SJCRH30 (cell line): ENCODE results near the gene LTB4R2. TPM values are rescaled to one million over a fixed set of nuclear protein-coding genes. Genes with fewer than 3 reads are reported as not detected.
"Not testable (repeated sequence)": the region's sequence is repeated elsewhere in the genome, so short reads cannot be mapped to it uniquely, and the experiment has no call there.

ENCODE experiments used
- DNase-seq, 2 experiments: peaks; one replicate each; pipeline ENCODE4 v3.0.0-alpha.2; 2015 to 2020
- H3K27ac ChIP-seq: fragments of 250-450 bp; sonication (Bioruptor Pico); 2 replicates; pipeline ENCODE4 v1.5.1; 2020; ENCODE audit warnings: mild to moderate bottlenecking, moderate library complexity
- H3K27me3 ChIP-seq: fragments of 250-450 bp; sonication (Bioruptor Pico); 2 replicates; pipeline ENCODE4 v1.5.1; 2020; ENCODE audit warnings: mild to moderate bottlenecking, moderate library complexity
- H3K36me3 ChIP-seq: fragments of 250-450 bp; sonication (Bioruptor Pico); 2 replicates; pipeline ENCODE4 v1.5.1; 2020; ENCODE audit warnings: mild to moderate bottlenecking, moderate library complexity
- H3K4me1 ChIP-seq: fragments of 250-450 bp; sonication (Bioruptor Pico); 2 replicates; pipeline ENCODE4 v1.5.1; 2020; ENCODE audit warnings: mild to moderate bottlenecking, moderate library complexity
- H3K4me3 ChIP-seq: fragments of 250-450 bp; sonication (Bioruptor Pico); 2 replicates; pipeline ENCODE4 v1.5.1; 2020; ENCODE audit warnings: mild to moderate bottlenecking, moderate library complexity
- H3K9me3 ChIP-seq: fragments of 250-450 bp; sonication (Bioruptor Pico); replicated peaks from 2 replicates; pipeline ENCODE4 v1.5.1; 2020; ENCODE audit warnings: mild to moderate bottlenecking, moderate library complexity
- total RNA-seq: library from RNA; depleted of rRNA; stranded (reverse); fragments of >200 nt; shearing (Covaris generic); gene quantifications from 2 replicates; pipeline ENCODE4 v1.2.3, GENCODE V29; 2014; rRNA removed

LTB4R2 gene
- total RNA-seq, 1 experiment from 2014 or later, result 5.3 TPM

- no peak overlapping the region for H3K27ac ChIP-seq
- H3K27me3 ChIP-seq, result peaks cover 21% of the 10 kb centered on the region; the same call in 1 of the 2 replicates
- no peaks in the 10 kb centered on the region for H3K36me3 ChIP-seq
- no peaks in the 10 kb centered on the region for H3K4me1 ChIP-seq
- no peaks in the 10 kb centered on the region for H3K9me3 ChIP-seq
- H3K4me3 ChIP-seq, result no peak overlapping the region
- DNase-seq, result no peak
Observed at GRCh38 chr14:24348186-24348585, 38.2 kb downstream of the LTB4R2 start.

DNA sequence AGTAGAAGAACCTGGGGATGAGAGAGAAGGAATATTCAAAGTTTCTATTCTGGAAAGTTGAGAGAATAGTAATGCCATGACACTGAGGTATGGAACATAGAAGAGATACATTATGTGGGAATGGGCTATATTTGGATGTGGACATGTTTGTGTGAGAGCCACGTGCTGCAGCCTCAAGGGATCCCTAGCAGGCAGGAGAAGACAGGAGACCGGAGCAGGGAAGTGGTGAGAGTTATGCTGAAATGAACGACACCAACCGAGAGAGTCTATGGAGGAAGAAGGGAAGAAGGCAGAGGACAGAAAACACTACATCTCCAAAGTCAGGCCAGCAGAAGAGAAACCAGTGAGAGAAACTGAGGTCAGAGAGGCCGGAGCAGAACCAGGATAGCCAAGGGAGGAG is 39.8 kb downstream of the LTB4R2 start:
- no peak for DNase-seq
- Histone ChIP-seq H3K9me3 (no peaks in the 10 kb centered on the region), H3K36me3 (no peaks in the 10 kb centered on the region), H3K4me1 (no peaks in the 10 kb centered on the region), H3K27ac (no peak overlapping the region), H3K27me3 (peaks cover 21% of the 10 kb centered on the region; the same call in 1 of the 2 replicates), H3K4me3 (no peak overlapping the region)

- H3K27ac ChIP-seq, result no peak overlapping the region
- no peaks in the 10 kb centered on the region for H3K9me3 ChIP-seq
- no peak for DNase-seq
- no peak overlapping the region for H3K4me3 ChIP-seq
- H3K36me3 ChIP-seq, result no peaks in the 10 kb centered on the region
- H3K27me3 ChIP-seq, result peaks cover 21% of the 10 kb centered on the region; the same call in 1 of the 2 replicates
- H3K4me1 ChIP-seq, result no peaks in the 10 kb centered on the region
Observed at GRCh38 chr14:24351517-24351916, 41.6 kb downstream of the LTB4R2 start.

- no peaks in the 10 kb centered on the region for H3K4me1 ChIP-seq
- H3K9me3 ChIP-seq, result no peaks in the 10 kb centered on the region
- no peaks in the 10 kb centered on the region for H3K36me3 ChIP-seq
- H3K4me3 ChIP-seq, result no peak overlapping the region
- H3K27ac ChIP-seq, result no peak overlapping the region
- DNase-seq, result no peak
- peaks cover 22% of the 10 kb centered on the region; the same call in 1 of the 2 replicates for H3K27me3 ChIP-seq
Observed at GRCh38 chr14:24353559-24354481, 43.9 kb downstream of the LTB4R2 start.

DNA sequence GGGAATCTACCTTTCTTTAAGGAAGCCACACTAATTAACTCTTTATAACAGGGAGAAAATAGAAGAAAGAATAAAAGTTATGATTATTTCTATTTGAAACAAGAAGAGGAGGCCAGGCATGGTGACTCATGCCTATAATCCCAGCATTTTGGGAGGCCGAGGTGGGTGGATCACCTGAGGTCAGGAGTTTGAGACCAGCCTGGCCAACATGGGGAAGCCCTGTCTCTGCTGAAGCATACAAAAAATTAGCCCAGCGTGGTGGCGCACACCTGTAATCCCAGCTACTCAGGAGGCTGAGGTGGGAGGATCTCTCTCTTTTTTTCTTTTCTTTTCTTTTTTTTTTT is 44.5 kb downstream of the LTB4R2 start:
- not testable (repeated sequence) for H3K36me3 ChIP-seq, H3K27ac ChIP-seq, H3K4me3 ChIP-seq, H3K4me1 ChIP-seq, DNase-seq, H3K9me3 ChIP-seq
- H3K27me3 ChIP-seq, result peaks cover 24% of the 10 kb centered on the region; the same call in 1 of the 2 replicates

- H3K4me1 ChIP-seq, result no peaks in the 10 kb centered on the region
- DNase-seq, result no peak
- H3K27me3 ChIP-seq, result peaks cover 25% of the 10 kb centered on the region; the same call in 1 of the 2 replicates
- H3K27ac ChIP-seq, result no peak overlapping the region
- H3K4me3 ChIP-seq, result no peak overlapping the region
- no peaks in the 10 kb centered on the region for H3K9me3 ChIP-seq
- no peaks in the 10 kb centered on the region for H3K36me3 ChIP-seq
Observed at GRCh38 chr14:24355009-24355408, 45.1 kb downstream of the LTB4R2 start.

DNA sequence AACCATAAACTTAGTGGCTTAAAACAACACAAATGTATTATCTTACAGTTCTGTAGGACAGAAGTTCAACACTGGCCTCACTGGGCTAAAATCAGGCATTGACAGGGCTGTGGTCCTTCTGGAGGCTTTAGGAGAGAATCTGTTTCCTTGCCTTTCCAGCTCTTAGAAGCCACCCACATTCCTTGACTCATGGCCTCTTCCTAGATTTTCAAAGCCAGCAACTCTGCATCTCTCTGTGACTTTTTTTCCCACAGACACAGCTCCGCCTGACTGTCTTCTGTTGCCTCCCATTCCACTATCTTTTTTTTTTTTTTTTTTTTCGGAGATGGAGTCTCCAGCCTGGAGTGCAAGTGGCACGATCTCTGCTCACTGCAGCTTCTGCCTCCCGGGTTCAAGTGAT is 46.3 kb downstream of the LTB4R2 start:
- no peaks in the 10 kb centered on the region for H3K4me1 ChIP-seq

DNA sequence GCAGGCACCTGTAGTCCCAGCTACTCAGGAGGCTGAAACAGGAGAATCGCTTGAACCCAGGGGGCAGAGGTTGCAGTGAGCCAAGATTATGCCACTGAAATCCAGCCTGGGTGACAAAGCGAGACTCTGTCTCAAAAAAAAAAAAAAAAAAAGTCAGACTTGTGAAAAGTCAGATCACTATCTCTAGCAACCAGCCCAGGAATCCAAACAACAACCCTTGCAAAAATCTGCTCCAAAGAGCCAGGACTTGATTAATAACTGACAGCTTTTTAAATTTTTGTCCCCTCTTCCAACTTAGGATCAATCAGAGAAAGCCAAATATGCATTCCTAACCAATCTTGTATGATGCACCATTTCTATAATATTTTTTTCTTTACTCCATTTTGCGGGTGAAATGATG is 50.3 kb downstream of the LTB4R2 start:
- no peak for DNase-seq
- H3K27ac ChIP-seq, result no peak overlapping the region
- 0 out of 2 replicates have a peak, but pooled peaks cover 11% of the 10 kb centered on the region for H3K27me3 ChIP-seq
- H3K36me3 ChIP-seq, result no peaks in the 10 kb centered on the region
- H3K4me3 ChIP-seq, result no peak overlapping the region
- no peaks in the 10 kb centered on the region for H3K9me3 ChIP-seq
- no peaks in the 10 kb centered on the region for H3K4me1 ChIP-seq

More for the DNA sequence above, 46.3 kb downstream of the LTB4R2 start:
- Histone ChIP-seq H3K27ac (no peak overlapping the region), H3K4me3 (no peak overlapping the region), H3K9me3 (no peaks in the 10 kb centered on the region), H3K27me3 (0 out of 2 replicates have a peak, but pooled peaks cover 17% of the 10 kb centered on the region), H3K36me3 (no peaks in the 10 kb centered on the region)
- DNase-seq, result no peak

DNA sequence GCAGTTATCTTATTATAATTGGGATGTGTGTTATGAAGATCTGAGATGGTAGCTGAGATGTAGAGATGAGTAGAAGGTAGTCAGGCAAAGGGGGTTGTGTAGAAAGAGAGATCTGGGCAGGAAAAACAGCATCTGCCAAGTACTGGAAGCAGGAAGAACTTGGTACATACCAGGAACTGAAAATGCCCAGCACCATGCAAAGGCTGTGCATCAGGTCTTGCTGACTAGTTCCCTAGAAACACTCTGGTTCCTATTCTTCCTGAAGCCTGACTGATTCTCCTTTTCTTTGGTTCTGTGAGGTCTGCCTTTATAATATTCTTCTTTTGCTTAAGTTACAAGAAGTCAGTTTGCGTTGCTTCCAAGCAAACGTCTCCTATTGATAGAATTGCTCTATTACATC is 51.4 kb downstream of the LTB4R2 start:
- no peak overlapping the region for H3K27ac ChIP-seq
- no peak overlapping the region for H3K4me3 ChIP-seq
- no peaks in the 10 kb centered on the region for H3K36me3 ChIP-seq
- no peak for DNase-seq
- no peaks in the 10 kb centered on the region for H3K4me1 ChIP-seq
- H3K27me3 ChIP-seq, result 0 out of 2 replicates have a peak, but pooled peaks cover 11% of the 10 kb centered on the region
- H3K9me3 ChIP-seq, result no peaks in the 10 kb centered on the region

Other genes with a start within 250 kb of the LTB4R2 start
- not detected in 2 replicates for gene CPNE6, start 238.6 kb upstream of the LTB4R2 start, total RNA-seq
- 14.9 and 16.2 TPM in 2 replicates for gene PCK2, start 215.8 kb upstream of the LTB4R2 start, total RNA-seq
- gene DCAF11, start 195.4 kb upstream of the LTB4R2 start, total RNA-seq, result 75.2 and 82.0 TPM in 2 replicates
- 3.5 and 4.4 TPM in 2 replicates for gene NRL, start 195.2 kb upstream of the LTB4R2 start, total RNA-seq
- gene FITM1, start 179.5 kb upstream of the LTB4R2 start, total RNA-seq, result 137 and 161 TPM in 2 replicates
- gene PSME1, start 173.9 kb upstream of the LTB4R2 start, total RNA-seq, result 118 and 120 TPM in 2 replicates
- 45.6 and 52.7 TPM in 2 replicates for gene EMC9, start 168.5 kb upstream of the LTB4R2 start, total RNA-seq
- 237 and 253 TPM in 2 replicates for gene PSME2, start 163.5 kb upstream of the LTB4R2 start, total RNA-seq
- 43.0 and 58.8 TPM in 2 replicates for gene RNF31, start 162.6 kb upstream of the LTB4R2 start, total RNA-seq
- 11.1 and 15.9 TPM in 2 replicates for gene IRF9, start 148.9 kb upstream of the LTB4R2 start, total RNA-seq
- gene REC8, start 138.1 kb upstream of the LTB4R2 start, total RNA-seq, result 1.1 and 2.5 TPM in 2 replicates
- gene IPO4, start 121.3 kb upstream of the LTB4R2 start, total RNA-seq, result 56.0 and 60.0 TPM in 2 replicates
- gene TM9SF1, start 114.7 kb upstream of the LTB4R2 start, total RNA-seq, result 32.6 and 35.7 TPM in 2 replicates
- gene TSSK4, start 104.4 kb upstream of the LTB4R2 start, total RNA-seq, result 0.13 and 0.18 TPM in 2 replicates
- gene CHMP4A, start 96.7 kb upstream of the LTB4R2 start, total RNA-seq, result 21.5 and 29.1 TPM in 2 replicates
- 16.9 and 27.7 TPM in 2 replicates for gene MDP1, start 94.1 kb upstream of the LTB4R2 start, total RNA-seq
- 296 and 300 TPM in 2 replicates for gene NEDD8, start 77.8 kb upstream of the LTB4R2 start, total RNA-seq
- 45.8 and 54.1 TPM in 2 replicates for gene GMPR2, start 77.2 kb upstream of the LTB4R2 start, total RNA-seq
- gene TINF2, start 67.5 kb upstream of the LTB4R2 start, total RNA-seq, result 22.8 and 24.5 TPM in 2 replicates
- 0.05 and 0.20 TPM in 2 replicates for gene TGM1, start 47.0 kb upstream of the LTB4R2 start, total RNA-seq
- 10.5 and 11.6 TPM in 2 replicates for gene RABGGTA, start 38.5 kb upstream of the LTB4R2 start, total RNA-seq
- 9.5 and 9.6 TPM in 2 replicates for gene DHRS1, start 10.4 kb upstream of the LTB4R2 start, total RNA-seq
- 30.1 and 33.0 TPM in 2 replicates for gene NOP9, start 10.3 kb upstream of the LTB4R2 start, total RNA-seq
- 0.08 and 0.20 TPM in 2 replicates for gene CIDEB, start 2.2 kb upstream of the LTB4R2 start, total RNA-seq
- gene LTB4R, start 1.4 kb downstream of the LTB4R2 start, total RNA-seq, result 2.0 and 3.8 TPM in 2 replicates
- 0.03 TPM in 1 of 2 replicates, not detected in the other for gene ADCY4, start 24.9 kb downstream of the LTB4R2 start, total RNA-seq
- gene RIPK3, start 29.9 kb downstream of the LTB4R2 start, total RNA-seq, result not detected in 2 replicates
- 33.3 and 39.3 TPM in 2 replicates for gene NFATC4, start 58.0 kb downstream of the LTB4R2 start, total RNA-seq
- gene NYNRIN, start 88.9 kb downstream of the LTB4R2 start, total RNA-seq, result 11.9 and 12.1 TPM in 2 replicates
- gene CBLN3, start 119.5 kb downstream of the LTB4R2 start, total RNA-seq, result 0.05 and 0.12 TPM in 2 replicates
- gene KHNYN, start 119.8 kb downstream of the LTB4R2 start, total RNA-seq, result 5.9 and 6.0 TPM in 2 replicates
- gene SDR39U1, start 132.6 kb downstream of the LTB4R2 start, total RNA-seq, result 29.3 and 34.1 TPM in 2 replicates
- gene CMA1, start 198.1 kb downstream of the LTB4R2 start, total RNA-seq, result not detected in 2 replicates